Esophagus squamous epithelium (tissue), 5 donors: ENCODE measurements around the gene COL16A1. TPM values are rescaled to one million over a fixed set of nuclear protein-coding genes. Genes with fewer than 3 reads are reported as not detected.

Experiments
- DNase-seq: peaks from one replicate; lab custom pipeline; 2025; lab: John Stamatoyannopoulos, UW
- H3K27ac ChIP-seq, 4 donors: fragments of 200-600 bp; sonication (generic); one replicate each; pipeline ENCODE4 v1.5.1; 2016 to 2019; ENCODE audit warnings: mild to moderate bottlenecking in 1 of 4
- H3K27me3 ChIP-seq, 4 donors: fragments of 200-600 bp; sonication (generic); 1 replicate in 3 of 4; 2 replicates in 1 of 4; pipeline versions ENCODE4 v1.5.1 to v1.6.0; 2017 to 2021; ENCODE audit warnings: antibody characterized with exemption in 1 of 4
- H3K36me3 ChIP-seq, 3 donors: fragments of 200-600 bp; sonication (generic); one replicate each; pipeline ENCODE4 v1.5.1; 2016 to 2019
- H3K4me1 ChIP-seq, 3 donors: fragments of 200-600 bp; sonication (generic); one replicate each; pipeline ENCODE4 v1.5.1; 2017 to 2019
- H3K4me3 ChIP-seq, 4 donors: fragments of 200-600 bp; sonication (generic); 1 replicate in 3 of 4; 2 replicates in 1 of 4; pipeline ENCODE4 v1.5.1; 2016 to 2019; ENCODE audit warnings: mild to moderate bottlenecking in 2 of 4, moderate library complexity in 1 of 4
- H3K9me3 ChIP-seq, 3 donors: fragments of 200-600 bp; sonication (generic); one replicate each; pipeline ENCODE4 v1.5.1; 2016 to 2019
- POLR2A ChIP-seq, 4 donors: fragments of 450-650 bp; IDR thresholded peaks; one replicate each; pipeline ENCODE4 v1.6.1; 2017; ENCODE audit warnings: antibody characterized with exemption in 4 of 4, mild to moderate bottlenecking in 4 of 4, moderate library complexity in 3 of 4
- WGBS, 2 donors: methylation state at CpG; one replicate each; pipeline ENCODE4 v1.1.5; 2018; 5-methylcytosine and 5-hydroxymethylcytosine counted together
- intact Hi-C: fragments of 100-400 bp; cut with DNase I; formaldehyde crosslinking; loops from one replicate; pipeline ENCODE4 v1.15.0; 2022
- total RNA-seq, 4 donors: library from RNA; depleted of rRNA; stranded (reverse); fragments of >200 nt; gene quantifications; one replicate each; pipeline ENCODE4 v1.1.0, GENCODE V29; 2016
- TF ChIP-seq, protein P1 (sequence below), 6 experiments: fragments of 450-650 bp in 4 of 6; fragments of 200-600 bp in 2 of 6; sonication (generic) in 2 of 6; IDR thresholded peaks; one replicate each; pipeline ENCODE4 v1.5.1; 2016 to 2019; ENCODE audit warnings: antibody characterized with exemption in 6 of 6, mild to moderate bottlenecking in 4 of 6, moderate library complexity in 4 of 6
- donor health status: DM: yes; HTN: yes; CAD: no.

The COL16A1 gene
- total RNA-seq, 4 donors from 2014 or later, result 8.8 to 35.5 (median 16.4) TPM

DNA sequence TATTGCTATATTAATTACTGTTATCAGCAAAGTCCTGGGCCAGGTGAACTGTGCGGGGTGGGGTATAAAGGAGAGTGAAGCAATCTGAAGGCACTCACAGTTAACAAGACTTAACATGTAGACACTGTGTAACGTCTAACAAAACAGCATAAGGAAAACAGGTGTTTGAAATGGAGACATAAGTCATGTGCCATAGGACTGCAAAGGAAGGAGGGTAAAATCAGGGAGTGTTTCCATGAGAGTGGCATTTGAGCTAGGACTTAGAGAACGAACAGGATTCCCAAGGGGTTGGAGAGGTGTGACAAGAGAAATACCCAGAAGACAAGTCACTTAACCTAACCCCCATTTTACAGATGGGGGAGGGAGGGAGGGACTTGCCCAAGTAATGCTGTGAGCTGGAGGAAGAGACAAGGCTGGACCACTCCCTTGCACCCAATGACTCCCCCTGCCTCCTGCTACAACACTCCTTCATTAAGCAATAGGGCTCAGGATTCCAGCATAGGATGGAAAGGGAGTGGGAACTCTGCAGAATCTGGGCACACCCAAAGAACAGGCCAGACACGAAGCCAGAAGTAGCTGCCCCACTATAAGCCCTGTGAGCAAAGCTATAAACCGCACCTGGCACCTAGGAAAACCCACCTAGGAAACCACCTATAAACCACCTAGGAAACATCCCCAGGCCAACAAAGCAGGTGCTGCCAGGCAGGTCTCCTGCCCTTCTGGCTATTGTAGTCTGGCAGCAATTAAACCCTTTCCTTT, 65.7 kb downstream of the COL16A1 start:
- H3K36me3 ChIP-seq, result peaks cover 0 to 25% (median 2%) of the 10 kb centered on the region in 3 donors
- intact Hi-C loops, result no loop called here
- TF ChIP-seq POLR2A (IDR thresholded peaks at IDR 0.05), result no peak
- TF ChIP-seq, protein P1, sequence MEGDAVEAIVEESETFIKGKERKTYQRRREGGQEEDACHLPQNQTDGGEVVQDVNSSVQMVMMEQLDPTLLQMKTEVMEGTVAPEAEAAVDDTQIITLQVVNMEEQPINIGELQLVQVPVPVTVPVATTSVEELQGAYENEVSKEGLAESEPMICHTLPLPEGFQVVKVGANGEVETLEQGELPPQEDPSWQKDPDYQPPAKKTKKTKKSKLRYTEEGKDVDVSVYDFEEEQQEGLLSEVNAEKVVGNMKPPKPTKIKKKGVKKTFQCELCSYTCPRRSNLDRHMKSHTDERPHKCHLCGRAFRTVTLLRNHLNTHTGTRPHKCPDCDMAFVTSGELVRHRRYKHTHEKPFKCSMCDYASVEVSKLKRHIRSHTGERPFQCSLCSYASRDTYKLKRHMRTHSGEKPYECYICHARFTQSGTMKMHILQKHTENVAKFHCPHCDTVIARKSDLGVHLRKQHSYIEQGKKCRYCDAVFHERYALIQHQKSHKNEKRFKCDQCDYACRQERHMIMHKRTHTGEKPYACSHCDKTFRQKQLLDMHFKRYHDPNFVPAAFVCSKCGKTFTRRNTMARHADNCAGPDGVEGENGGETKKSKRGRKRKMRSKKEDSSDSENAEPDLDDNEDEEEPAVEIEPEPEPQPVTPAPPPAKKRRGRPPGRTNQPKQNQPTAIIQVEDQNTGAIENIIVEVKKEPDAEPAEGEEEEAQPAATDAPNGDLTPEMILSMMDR (IDR thresholded peaks at IDR 0.05), result no peak
- H3K27me3 ChIP-seq, result no peaks in the 10 kb centered on the region
- DNase-seq, result no peak
- WGBS, 2 donors, result 24 to 37% methylated on average over 5 of the region's 5 CpGs
- H3K9me3 ChIP-seq, result no peaks in the 10 kb centered on the region
- H3K4me1 ChIP-seq, result peaks cover 17 to 83% (median 33%) of the 10 kb centered on the region in 3 donors
- H3K27ac ChIP-seq, result peak overlapping the region; percentile 60 to 77 (median 66)
- no peak overlapping the region for H3K4me3 ChIP-seq

DNA sequence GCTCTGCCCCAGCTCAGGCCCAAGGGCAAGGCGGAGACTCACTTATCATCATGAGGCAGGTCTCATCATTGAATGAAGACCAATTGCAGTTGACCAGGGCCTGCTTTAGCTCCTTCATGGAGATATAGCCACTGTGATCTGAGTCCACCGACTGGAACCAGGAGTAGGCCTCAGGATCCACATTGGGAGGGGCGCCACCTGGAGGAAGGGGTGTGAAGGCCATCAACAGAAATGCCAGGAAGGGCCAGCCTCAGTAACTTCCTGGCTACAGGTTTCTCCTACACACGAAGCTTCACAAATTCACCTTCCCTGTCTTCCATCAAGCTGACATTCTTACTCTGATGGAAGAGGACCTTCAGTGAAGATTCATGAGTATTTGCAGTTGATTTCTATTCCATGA, 70.7 kb downstream of the COL16A1 start:
- Histone ChIP-seq H3K27me3 (no peaks in the 10 kb centered on the region), H3K9me3 (no peaks in the 10 kb centered on the region), H3K36me3 (peaks cover 19 to 75% (median 35%) of the 10 kb centered on the region in 3 donors), H3K4me3 (no peak overlapping the region), H3K4me1 (peaks cover 8 to 43% (median 10%) of the 10 kb centered on the region in 3 donors), H3K27ac (no peak overlapping the region)
- WGBS, 2 donors, result 58 to 70% methylated on average over 3 to 4 of the region's 4 CpGs
- DNase-seq, result no peak
- intact Hi-C loops, result no loop called here
- TF ChIP-seq, protein P1 (IDR thresholded peaks at IDR 0.05), result peak in 4 of 6 experiments; percentile 11 to 47 (median 22)
- TF ChIP-seq POLR2A (IDR thresholded peaks at IDR 0.05), result no peak

- Histone ChIP-seq H3K36me3 (peaks cover 20 to 80% (median 38%) of the 10 kb centered on the region in 3 donors), H3K4me1 (peaks cover 8 to 43% (median 9%) of the 10 kb centered on the region in 3 donors), H3K4me3 (no peak overlapping the region), H3K9me3 (no peaks in the 10 kb centered on the region), H3K27me3 (no peaks in the 10 kb centered on the region), H3K27ac (no peak overlapping the region)
- TF ChIP-seq, protein P1 (IDR thresholded peaks at IDR 0.05), result no peak
- no peak for TF ChIP-seq POLR2A (IDR thresholded peaks at IDR 0.05)
- DNase-seq, result no peak
- WGBS, 2 donors, result 86% methylated on average over 3 of the region's 3 CpGs; no CpG with 5 or more reads in 1 of the 2 donors
- intact Hi-C loops, result no loop called here
These were observed 71.2 kb downstream of the COL16A1 start for GRCh38 chr1:31632649-31633048.

GRCh38 chr1:31628931-31629556, 74.8 kb downstream of the COL16A1 start:
- no peak overlapping the region for H3K27ac ChIP-seq
- TF ChIP-seq POLR2A (IDR thresholded peaks at IDR 0.05), result no peak
- TF ChIP-seq, protein P1 (IDR thresholded peaks at IDR 0.05), result no peak
- no peaks in the 10 kb centered on the region for H3K27me3 ChIP-seq
- WGBS, 2 donors, result 87 to 94% methylated on average over 4 of the region's 6 CpGs
- DNase-seq, result no peak
- intact Hi-C loops, result no loop called here
- peaks cover 20 to 79% (median 38%) of the 10 kb centered on the region in 3 donors for H3K36me3 ChIP-seq
- H3K4me3 ChIP-seq, result no peak overlapping the region
- peaks cover 6 to 29% (median 17%) of the 10 kb centered on the region in 3 donors for H3K4me1 ChIP-seq
- no peaks in the 10 kb centered on the region for H3K9me3 ChIP-seq
